TTC549 (cell line): Measurements from ENCODE around the gene GEMIN7.

Source experiments
- FAIRE-seq: peaks from 2 replicates; lab custom pipeline; 2012; peaks lifted over from hg19 to GRCh38; lab: Jason Lieb, UNC

GEMIN7 gene

GRCh38 chr19:45090034-45090433 is 11.0 kb downstream of the GEMIN7 start:
- FAIRE-seq: no peak

GRCh38 chr19:45090606-45091005 is 11.5 kb downstream of the GEMIN7 start:
- FAIRE-seq: no peak

DNA sequence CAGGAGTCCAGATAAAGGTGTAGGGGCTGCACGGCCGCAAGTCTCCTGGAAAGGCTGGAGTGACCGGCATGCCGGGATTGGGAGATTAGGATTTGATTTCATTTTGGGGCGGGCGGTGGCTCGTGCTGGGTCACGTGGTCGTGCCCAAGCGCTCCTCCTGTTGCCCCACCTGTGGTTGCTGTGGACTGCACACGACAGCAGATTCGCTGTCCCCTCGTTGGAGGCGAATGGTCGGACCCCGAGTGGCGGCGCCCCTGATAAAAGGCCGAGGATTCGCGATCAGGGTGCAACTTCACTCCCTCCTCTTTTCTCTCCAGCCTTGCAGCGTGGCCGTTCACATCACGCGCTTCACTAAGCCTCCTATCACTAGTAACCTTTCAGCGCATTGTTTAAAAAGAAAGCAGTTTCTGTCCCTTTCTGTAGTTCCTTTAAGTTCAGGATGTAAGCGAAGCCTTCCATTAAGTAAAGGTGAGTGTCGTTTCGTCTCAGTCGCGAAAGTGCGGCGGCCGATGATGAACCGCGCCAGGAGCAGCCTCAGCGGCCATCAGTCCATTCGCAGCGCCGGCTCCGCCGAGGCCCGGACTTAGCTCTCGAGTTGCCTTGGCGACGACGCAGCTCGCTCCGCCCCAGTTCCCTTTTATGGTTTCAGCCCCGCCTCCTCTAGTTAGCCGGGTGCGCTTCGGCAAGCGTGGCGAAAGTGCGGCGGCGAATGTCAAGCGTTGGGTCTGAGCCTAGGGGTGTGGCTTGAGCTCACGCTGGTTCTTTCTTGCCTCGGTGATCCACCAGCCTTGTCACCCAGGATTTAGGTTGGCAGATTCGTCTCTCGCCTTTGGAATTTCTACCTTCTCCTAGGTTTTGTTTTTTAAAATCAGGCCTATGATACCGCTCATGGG is 12.2 kb downstream of the GEMIN7 start:
- FAIRE-seq: peak; percentile 95

DNA sequence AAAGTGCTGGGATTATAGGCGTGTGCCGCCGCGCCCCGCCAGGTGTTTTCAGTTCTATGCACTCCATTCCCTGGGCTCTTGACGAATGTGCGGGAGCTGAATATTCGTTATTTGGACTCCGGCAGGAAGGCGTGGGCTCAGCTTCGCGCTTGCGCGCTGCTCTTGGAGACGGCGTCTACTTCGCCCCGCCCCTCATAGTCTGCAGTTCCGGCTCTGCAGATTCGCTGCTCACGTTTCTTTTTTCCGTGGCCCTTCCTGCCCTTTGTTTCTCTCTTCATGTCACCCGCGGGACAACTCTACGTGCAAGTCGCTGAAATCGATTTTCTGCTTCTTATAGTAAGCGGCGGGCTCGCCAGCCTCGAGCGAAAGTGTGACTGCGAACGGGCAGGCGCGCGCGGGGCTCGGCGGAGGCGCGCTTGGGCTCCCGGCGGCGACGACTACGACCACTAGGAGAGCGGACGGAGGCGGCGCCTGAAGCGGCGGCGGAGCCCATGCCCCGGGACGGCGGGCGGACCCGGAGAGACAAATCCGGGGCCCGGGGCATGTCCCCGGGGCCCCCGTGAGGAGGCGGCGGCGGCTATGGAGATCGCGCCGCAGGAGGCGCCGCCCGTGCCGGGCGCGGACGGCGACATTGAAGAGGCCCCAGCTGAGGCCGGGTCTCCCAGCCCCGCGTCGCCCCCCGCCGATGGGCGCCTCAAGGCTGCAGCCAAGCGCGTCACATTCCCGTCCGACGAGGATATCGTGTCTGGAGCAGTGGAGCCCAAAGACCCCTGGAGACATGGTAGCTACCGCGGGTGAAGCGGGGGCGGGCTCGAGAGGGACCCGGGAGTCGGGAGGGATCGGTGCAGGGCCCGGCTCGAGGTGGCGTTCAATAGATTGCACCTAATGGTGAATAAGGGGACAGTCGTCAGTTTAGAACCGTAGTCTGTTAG is 14.0 kb downstream of the GEMIN7 start, which contains the start of gene PPP1R37:
Gene PPP1R37 (plus strand): TSS at position 433 of the 932 bp plus-strand sequence. CDS start 147 bp downstream, at position 580.
- FAIRE-seq: peak; percentile 67

- no peak for FAIRE-seq
Measured at GRCh38 chr19:45094137-45094536, 15.1 kb downstream of the GEMIN7 start.

DNA sequence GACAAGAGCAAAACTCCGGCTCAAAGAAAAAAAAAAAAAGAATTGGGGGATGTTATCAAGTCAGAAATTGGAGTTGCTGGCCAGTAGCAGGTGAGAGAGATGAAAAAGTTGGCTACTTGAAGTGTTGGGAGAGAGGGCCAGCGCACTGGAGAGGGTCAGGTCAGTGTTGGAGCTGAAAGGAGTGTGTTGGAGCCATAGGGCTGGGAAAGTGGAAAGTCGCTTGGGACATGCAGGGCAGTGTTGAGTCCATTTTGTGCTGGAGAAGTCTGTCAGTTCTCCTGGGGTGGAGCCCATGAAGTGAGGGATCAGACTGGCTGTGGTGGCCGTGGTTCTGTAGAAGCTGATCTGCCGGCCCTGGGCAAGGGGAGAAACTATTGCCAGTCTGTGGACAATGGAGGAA is 15.6 kb downstream of the GEMIN7 start:
- no peak for FAIRE-seq

- no peak for FAIRE-seq
Measured at GRCh38 chr19:45095496-45096413, 16.7 kb downstream of the GEMIN7 start.

DNA sequence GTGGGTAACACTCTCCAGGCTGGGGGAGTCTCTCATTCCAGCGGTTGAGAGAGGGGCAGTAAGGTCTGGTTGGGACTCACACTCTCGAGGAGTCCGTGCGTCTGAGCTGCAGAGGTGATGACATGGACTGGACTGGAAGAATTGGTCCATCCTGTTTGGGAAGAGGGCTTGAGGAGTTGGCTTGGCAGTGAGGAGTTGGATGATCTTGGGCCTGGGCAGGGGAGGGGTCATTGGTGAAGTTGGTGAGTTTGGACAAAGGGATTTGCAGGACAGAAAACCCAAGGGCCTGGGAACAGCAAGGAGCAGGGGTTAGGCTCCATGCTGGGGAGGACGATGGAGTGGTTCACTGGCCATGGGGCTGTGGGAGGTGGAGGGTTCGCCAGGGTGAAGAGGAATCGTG is 17.6 kb downstream of the GEMIN7 start:
- no peak for FAIRE-seq

DNA sequence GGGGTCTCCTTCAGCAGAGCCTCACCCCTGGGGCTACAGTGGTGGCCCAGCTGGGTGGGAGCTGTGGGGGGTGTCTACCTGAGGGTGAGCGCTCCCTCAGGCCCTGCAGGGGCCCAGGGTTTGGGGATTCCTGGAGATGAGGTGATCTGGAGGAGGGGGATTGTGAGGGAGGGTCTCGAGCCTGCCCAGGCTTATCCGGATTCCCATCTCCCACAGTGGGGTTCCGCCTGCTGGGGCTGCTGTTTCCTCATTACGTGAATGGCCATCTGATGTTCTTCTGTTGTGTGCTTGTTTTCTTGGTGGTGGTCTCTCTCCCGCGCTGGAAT is 18.4 kb downstream of the GEMIN7 start:
- FAIRE-seq: no peak

DNA sequence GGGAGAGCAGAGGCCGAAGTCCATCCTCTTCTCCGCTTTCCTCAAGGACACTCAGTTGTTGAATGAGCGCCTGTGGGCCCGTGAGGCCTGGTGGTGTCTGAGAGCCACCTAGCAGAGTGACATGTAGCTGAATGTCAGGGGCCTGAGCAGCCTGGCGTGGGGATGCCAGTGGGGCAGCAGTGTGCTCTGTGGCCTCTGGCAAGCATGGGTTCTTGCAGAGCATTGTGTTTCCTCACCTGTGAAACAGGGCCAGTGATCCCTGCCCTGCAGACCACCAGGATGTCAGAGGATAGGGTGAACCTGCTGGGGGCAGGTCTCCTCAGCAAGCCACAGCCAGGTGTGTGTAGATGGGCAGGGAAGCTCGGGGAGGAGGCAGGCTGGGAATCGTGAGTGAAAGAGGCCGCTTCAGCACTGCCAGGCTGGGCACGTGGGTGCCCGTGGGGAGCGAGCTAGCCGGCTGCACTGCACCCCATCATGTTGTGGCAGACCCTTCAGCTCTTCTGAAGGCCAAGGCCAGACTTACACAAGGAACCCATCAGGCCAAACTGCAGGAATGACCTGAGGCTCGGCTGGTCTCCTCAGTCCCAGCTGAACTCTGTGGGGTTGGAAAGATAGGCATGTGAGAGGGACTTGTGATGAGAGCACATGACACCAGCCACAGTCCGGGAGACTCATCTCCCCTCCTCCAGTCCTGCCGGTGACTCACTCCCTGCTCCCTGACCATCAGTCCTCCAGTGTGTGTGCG is 18.9 kb downstream of the GEMIN7 start:
- FAIRE-seq: no peak

DNA sequence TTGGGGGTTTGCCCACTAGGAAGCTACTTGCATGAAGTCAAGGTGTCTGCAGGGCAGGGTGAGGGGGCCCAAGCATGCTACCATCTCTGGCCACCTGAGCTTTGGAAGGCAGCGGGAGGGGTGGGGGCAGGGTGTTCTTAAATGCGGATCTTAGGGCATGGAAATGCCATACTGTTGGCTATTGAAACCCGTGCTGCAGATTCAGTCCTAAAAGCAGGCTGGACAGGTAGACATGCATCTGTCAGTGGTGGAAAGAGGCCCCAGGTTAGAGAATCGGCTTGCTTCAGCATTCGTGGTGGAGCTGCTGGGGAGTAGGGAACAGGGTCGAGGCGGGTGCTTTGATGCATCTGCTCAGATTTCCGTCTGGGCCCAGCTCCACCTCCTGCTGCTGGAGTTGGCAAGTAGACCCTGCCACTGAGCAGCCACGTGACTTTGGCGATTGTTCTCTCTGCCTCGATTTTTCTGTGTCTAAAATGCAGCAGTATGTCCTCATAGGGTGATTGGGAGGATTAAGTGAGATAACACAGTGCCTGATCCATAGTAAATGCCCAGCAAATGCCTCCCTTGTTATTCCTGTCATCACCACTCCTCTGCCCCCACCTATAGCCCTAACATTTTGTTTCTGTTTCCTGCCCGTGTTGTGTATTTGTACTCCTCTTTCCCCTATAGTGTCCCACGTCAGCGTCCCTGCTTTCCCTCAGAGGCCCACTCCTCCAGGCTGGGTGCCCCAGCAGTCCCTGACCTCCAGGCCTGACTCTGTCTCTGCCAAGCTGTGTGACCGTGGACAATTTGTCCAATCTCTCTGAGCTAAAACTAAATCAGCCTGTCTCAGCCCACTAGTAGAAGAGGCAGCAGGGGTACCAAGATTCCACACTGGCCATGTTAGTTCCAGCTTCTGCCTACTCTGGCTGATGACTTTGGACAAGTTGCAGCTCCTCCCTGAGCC is 19.7 kb downstream of the GEMIN7 start:
- FAIRE-seq: no peak

GRCh38 chr19:45099467-45100191 is 20.6 kb downstream of the GEMIN7 start:
- FAIRE-seq: no peak

DNA sequence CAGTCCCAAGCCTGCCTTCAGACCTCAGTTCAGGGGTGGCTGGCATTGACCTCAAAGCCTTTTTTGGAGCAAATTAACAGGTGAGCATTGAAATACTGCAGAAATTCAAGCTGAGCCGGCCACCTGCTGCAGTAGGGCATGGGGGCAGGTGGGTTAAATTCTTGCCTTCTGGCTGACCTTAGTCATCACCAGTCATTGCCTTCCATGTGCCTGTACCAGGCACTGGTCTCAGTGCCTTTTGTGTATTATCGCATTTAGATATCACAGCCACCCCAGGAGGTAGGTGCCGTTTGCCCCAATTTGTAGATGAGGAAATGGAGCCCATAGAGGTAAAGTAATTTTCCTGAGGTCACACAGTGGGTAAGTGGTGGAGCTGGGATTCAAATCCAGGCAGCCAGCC is 21.1 kb downstream of the GEMIN7 start:
- no peak for FAIRE-seq

- no peak for FAIRE-seq
Measured at GRCh38 chr19:45100846-45101252, 21.8 kb downstream of the GEMIN7 start.

DNA sequence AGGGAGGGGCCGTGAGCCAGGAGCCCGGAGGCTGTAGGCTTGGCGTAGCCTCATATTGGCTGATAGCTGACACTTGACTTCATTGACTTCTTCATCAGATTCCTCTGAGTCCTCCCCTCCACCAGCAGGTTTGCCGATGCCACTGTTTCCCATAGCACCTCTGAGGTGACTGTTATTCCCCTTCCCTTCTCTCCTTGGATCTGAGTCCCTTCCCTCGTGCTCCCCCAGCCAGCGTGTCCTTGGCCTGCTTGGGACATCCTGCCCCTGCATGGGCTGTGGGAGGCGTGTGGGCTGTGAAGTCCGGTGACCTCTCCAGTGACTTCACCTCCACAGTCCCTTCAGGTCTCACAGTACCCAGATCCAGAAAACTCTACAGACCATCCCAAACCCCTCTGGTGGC is 22.7 kb downstream of the GEMIN7 start:
- no peak for FAIRE-seq

GRCh38 chr19:45102481-45102880 is 23.4 kb downstream of the GEMIN7 start:
- no peak for FAIRE-seq

DNA sequence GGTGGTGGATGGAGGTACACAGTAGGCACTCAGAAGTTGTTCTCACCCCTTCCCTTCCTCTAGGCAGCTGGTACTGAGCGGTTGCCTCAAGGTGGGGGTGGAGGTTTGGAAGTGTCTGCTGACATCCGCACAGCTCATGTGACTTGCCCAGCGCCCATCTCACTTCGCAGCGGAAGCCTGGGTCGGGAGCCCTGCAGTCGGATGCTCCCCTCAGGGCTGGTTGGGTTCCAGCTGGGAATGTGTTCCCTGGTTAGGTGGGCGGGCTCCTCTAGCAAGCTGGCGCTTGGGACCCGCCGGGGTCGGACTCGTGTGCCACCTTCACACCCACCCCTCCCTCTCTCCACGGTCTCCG is 24.1 kb downstream of the GEMIN7 start:
- no peak for FAIRE-seq

- no peak for FAIRE-seq
Measured at GRCh38 chr19:45103508-45104319, 24.7 kb downstream of the GEMIN7 start.
